GM21576 (cell line): ENCODE results near the gene TECTB.

Experiments used
- ATAC-seq: cut with Tn5 transposase; IDR thresholded peaks from one replicate; pipeline ENCODE4 v1.9.1; 2021; ENCODE audit warnings: mild to moderate bottlenecking, moderate library complexity; ENCODE audit not compliant: unreplicated experiment

Gene TECTB

GRCh38 chr10:112271982-112272381 lies 11.2 kb upstream of the TECTB start:
- ATAC-seq, result no peak

- ATAC-seq, result no peak
Measured at GRCh38 chr10:112274831-112275230, 8.4 kb upstream of the TECTB start.

DNA sequence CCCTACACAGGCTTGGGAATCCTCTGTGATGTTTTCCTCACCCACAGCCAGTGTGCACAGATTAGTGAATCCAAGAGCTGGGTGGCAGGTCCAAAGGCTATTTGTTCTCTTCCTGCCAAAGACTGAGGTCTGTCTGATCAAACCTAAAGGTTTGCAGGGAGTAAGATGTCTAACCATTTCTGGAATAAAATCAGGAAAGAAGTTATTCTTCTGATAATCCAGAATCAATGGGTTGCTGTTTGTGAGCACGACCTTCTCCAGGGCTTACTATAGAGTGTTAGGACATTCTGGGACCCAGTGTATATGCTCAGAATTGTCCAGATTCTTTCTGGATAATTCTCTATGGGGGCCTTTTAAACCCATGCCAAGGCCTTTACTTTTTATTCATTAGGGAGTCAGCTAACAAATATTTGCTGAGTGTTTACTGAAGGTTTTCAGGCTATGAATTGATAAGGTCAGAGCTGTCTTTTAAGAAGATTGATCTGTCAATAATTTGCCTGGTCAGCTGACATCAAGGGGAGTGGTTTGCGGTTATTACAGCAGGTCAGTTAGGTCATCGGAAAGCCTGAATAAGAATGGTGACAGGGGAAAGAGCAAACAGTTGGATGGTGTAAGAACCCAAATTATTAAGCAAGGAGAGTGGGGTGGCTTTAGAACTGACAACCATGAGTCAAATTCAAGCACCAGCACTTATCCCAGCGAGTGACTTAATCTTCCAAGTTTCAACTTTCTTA lies 7.5 kb upstream of the TECTB start:
- ATAC-seq, result no peak

GRCh38 chr10:112278871-112279270 lies 4.3 kb upstream of the TECTB start:
- no peak for ATAC-seq

DNA sequence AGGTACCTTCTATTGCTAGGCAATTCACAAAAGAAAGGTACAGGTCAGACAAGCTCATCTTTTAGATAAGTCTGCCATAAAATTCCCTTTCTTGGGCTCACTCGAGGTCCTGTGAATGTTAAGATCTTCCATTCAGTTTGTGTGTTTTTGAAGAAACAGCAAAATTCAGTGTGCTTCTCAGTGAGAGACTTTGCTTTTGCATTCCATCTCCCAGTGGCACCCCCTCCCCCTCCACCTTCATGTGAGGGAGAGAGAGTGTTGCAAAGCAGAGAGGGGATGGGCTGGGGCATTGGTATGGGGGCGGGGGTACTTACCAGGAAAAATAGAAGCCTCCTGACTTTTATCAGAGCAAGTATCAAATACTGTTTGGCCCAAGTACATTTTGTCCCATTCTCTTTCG lies 3.8 kb upstream of the TECTB start:
- no peak for ATAC-seq

DNA sequence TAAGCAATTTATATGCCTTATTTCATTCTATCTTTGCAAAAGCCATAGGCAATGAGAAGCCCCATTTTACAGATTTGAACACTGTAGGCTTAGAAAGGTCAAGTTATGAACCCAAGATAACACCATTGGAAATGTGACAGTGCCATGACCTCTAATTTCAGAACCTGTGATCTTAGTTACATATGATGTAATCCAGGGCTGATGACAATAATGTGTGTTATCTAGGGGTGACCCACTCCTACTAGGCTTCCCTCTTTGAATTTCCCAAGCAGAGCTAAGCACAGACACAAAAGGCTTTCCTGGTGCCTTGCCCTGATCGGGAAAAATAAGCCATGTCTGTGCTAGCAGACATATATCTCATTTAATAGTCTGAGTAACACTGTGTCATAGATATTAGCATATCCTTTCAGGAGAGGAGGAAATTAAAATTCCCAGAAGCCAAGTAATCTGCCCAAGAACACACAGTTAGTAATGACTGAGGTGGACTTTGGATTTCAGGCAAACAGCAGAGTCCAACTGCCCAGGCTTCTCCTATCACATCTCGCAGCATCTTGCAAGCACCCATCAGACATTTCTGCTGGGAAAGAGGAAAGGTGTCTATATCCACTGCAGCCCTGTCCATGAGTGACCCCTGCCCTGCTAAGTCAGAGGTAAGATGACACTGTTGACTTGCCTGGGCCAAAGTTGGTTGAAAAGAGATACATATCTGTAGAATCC lies 2.8 kb upstream of the TECTB start:
- no peak for ATAC-seq

DNA sequence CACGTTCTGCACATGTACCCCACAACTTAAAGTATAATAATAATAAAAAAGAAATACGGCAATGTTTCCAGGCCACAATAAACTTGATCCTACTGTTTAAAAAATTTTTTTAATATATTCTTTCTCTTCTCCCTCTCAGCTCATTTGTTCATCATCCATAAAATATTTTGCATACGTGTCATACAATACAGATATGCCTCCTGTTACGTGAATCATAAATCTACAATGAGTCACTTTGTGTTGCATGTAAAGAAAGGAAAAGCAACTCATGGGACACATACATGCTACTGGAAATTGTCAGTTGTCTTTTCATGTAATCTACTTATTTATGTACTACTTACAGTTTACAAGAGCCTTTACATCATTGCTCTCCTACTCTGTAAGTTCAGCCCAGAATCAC lies 1.1 kb upstream of the TECTB start:
- no peak for ATAC-seq

- ATAC-seq, result no peak
Measured at GRCh38 chr10:112286837-112287818, 3.9 kb downstream of the TECTB start.

DNA sequence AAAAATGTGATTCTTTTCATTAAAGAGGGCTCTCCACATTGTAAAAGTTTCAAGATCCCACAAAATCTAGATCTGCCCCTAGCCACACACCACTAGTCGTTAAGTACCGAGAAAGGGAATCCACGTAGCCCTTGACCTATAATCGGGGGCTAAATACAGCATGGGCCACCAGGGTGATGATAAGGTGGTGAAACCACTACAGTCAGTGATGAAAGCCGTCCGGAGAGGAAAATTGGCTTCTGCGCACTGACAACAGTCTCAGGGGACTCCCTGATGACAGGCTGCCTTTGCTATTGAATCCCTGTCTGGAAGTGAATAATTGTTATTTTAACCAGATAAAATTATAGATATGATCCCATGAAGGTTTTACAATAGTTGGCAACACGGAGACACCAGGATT lies 4.6 kb downstream of the TECTB start:
- ATAC-seq, result no peak

GRCh38 chr10:112288486-112288885 lies 5.3 kb downstream of the TECTB start:
- ATAC-seq, result no peak

DNA sequence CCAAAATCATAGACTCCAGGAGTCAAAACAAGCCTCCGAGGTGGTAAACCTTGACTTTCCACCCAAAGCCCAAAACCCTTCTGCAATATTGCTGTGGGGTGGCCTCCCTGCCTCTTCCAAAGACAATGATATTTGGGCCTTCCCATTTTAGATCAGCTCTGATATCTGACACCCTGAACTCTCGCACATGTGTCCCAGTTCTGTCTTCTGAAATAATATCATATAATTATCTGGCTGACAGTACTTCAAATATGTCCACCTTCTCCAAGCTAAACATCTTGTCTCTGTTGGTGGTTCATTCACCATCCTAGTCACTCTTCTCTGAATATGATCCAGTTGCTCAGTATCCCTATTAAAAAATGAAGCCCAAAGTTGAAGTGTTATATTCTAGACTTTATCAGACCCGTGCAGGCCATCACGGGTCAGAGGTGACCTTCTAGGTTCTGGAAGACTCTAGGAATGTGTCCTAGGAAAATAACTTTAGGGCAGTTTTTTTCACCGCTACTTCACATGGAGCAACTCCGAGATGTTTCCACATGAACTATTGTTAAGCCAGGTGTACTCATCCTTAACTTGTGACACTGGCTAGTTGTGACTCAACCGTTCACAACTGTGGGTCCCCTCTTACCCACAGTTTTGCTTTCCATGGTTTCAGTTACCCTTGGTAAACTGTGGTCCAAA lies 6.3 kb downstream of the TECTB start:
- no peak for ATAC-seq

DNA sequence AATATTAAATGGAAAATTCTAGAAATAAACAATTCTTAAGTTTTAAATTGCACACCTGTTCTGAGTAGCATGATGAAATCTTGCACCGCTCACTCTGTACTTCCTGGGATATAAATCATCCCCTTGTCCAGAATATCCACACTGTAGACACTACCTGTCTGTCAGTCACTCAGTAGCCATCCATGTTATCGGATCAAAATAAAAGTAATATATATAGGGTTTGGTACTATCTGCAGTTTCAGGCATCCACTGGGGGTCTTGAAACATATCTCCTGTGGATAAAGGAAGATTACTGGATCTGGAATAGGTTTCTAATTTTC lies 6.8 kb downstream of the TECTB start:
- no peak for ATAC-seq

- ATAC-seq, result no peak
Measured at GRCh38 chr10:112294169-112294568, 11.0 kb downstream of the TECTB start.

DNA sequence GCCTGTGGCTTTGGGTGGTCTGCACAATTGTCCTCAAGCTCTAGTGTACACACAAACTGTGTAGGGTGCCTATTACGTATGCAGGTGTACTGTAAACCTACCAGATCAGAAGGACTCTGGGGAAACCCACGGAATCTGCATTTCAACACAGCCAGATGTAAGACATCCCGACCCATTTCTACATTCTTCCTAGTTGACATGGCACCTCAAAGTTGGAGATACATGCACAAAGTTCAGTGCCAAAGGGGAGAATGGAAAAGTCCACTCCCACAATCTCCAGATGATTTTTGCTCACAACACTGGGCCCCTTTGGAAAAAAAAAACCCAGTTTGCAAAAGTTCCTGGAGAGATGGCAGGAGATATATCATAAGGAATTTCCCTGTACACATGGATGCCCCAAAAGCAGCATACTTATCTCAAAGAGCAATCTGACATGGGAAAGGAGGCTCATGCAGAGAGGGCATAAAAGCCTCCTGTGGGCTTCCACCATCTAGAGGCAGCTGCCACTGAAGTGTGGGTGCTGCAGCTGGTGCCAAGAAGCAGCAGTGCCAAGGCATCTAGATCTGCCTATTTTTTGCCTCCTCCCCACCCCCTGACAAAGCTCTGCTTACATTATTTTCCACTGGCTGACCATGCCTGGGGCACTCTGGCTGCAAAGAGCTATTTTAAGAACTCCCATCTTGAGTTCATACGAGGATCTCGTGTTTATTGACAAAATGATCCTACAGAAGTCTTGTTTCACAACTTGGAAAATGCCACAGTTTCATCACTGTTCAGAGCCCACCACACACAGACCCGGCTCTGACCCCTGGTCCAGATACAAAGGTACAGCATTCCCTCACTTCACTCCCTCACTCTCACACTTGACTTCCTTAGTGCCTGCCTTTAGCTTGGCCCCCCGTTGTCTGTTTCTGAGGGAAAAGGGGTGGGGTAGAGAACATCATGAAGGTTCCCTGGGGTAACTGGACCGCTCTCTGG lies 12.9 kb downstream of the TECTB start:
- no peak for ATAC-seq

DNA sequence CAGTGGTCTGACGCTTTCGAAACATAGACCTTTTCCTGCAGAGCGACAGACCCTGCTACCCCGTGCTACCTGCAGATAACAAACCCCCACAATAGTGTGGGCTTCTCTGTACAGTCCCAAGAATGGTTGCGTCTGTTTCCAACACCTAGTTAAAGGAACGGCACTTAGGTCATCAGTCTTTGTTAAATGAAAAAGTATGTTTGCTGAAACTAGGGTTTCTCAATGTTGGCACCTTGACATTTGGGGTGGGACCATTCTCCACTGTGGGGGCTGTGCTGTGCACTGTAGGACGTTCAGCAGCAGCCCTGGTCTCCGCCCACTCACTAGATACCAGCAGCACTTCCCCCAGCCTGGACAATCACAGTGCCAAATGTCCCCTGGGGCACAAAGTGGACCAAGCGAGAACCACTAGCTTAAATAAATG lies 13.7 kb downstream of the TECTB start:
- no peak for ATAC-seq

DNA sequence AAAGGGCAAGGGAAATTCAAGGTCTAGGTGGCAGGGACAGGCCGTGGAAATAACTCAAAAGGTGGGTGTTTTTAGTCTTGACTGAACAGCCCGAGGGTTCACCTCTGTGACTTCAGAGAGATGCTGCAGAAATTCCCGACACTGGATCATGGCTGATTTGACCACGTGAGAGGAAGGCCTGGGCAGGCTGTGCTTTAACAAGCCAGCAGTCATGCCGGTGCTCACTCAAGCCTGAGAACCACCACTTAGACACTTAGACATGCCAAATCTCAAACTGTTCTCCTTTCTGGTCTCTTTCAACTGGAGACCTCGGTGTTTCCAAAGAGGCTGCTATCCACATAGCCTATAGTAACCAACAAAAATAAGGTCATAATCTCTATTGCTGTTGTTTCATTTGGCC lies 15.4 kb downstream of the TECTB start:
- no peak for ATAC-seq

- no peak for ATAC-seq
Measured at GRCh38 chr10:112299456-112299855, 16.3 kb downstream of the TECTB start.

DNA sequence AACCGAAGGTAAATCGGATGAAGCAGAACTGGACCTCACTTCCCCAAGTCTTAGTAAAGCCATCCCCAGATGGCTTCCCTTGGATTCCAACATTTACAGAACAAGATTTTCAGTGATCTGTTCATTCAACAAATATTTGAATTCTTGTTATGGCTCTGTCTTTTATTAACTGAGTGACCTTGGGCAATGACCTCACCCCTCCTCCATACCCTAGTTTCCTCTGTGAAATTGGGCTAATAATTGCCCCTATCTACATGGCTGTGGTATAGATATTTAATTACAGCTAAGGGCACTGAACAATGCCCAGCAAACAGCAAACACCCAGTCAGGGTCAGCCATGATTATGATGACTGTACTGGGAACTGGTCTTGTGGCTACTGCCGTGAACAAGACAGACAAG lies 19.1 kb downstream of the TECTB start:
- no peak for ATAC-seq

DNA sequence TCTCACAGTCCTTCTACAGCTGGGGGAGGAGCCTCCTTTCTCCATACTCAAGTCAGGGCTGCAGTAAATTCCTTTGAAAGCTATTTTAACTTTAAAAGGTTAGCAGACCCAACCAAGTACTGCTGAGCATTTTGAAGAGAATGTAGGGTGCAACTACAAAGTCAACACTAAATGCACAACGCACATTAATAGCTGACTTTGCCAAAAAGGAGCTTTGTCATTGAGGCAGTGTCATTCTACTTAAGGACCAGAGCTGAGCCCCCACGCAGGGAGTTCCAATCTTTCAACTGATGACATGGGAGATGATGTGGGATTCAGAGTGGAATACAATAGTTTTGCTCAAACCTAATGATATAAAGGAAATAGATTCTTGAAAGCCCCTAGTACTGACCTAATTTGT lies 20.3 kb downstream of the TECTB start:
- ATAC-seq, result no peak
